CD4-positive, alpha-beta T cell treated with Interleukin-4 for 4 hours (primary cell): ENCODE data around the gene DUSP16.
"Not testable (repeated sequence)": the region's sequence is repeated elsewhere in the genome, so short reads cannot be mapped to it uniquely, and the experiment has no call there.

Experiments used
- DNase-seq: peaks from one replicate; pipeline ENCODE4 v3.0.0-alpha.2; 2020

DUSP16 gene

GRCh38 chr12:12543959-12544358, 18.7 kb downstream of the DUSP16 start:
- DNase-seq = no peak

GRCh38 chr12:12542964-12543363, 19.7 kb downstream of the DUSP16 start:
- no peak for DNase-seq

- DNase-seq = no peak
These were observed 20.4 kb downstream of the DUSP16 start for GRCh38 chr12:12542286-12542685.

DNA sequence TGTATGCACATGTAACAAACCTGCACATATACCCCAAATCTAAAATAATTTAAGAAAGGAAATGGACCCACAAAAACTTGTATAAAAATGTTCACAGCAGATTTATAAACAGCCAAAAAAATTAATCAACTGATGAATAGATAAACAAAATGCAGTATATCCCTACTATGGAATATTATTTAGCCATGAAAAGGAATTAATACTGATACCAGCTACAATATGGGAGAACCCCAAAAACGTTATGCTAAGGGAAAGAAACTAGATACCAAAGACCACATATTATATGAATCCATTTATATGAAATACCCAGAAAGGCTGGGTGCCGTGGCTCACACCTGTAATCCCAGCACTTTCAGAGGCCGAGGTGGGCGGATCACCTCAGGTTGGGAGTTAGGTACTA, 20.9 kb downstream of the DUSP16 start:
- no peak for DNase-seq

DNA sequence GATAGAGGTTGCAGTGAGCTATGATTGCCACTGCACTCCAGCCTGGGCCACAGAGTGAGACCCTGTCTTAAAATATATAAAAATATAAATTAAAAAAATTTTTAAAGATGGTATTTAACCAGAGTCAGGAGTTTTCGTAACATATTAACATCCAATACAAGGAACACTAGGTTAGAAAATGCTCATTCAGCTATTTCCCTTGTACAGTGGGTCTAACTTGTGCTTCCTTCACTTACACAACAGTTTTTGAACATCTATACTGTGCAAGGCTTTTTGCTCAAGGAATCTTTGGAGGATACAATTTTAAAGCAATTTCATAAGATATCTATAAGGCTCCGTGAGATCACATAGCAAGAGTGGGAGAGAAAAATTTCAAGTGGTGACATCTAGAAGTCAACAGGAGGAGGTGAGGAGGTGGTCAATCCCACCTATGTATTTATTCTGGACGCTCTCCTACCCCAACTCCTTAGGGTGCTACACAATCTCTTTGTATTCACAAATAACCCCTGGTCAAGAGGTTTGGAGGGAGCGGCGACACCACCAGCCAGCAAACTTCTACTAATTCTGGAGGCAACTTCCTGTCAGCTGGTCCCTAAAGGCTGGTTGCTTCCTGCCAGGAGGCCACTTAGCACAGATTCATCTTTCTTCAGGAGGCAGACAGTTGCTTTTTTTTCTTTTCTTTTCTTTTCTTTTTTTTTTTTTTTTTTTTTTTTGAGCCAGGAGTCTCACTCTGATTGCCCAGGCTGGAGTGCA, 22.2 kb downstream of the DUSP16 start:
- DNase-seq = no peak

DNA sequence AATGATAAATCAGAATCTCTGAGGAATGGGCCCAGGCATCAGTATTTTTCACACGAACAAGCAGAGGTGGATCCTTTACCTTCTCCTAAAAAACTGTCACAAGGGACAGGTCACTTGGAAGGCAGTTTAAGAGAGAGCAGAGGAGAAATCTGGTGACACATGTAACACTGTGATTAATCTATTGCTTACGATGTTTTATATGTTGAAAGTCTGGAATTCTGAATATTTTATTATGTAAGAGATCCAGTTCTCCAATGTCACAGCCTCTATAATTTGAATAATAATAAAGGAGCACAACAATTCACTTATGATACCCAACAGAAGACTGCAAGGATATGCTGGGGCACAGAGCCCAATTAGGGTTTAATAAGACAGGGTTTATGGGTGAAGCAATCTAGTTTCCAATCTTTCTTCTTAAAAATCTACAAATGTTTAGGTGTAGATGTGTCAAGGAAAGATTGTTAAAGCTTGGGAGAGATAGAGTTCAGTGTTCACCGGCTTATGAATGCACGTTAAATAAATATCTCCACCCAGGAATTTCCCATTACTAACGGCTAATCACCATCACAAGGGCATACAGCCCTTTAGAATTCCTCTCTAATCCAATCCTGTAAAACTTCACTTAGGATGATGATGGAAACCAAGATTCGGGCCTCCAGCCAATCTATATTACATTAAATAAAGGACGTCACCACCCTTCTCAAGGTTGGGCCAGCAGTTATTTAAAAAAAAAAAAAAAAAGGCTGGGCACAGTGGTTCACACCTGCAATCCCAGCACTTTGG, 23.4 kb downstream of the DUSP16 start:
- no peak for DNase-seq

DNA sequence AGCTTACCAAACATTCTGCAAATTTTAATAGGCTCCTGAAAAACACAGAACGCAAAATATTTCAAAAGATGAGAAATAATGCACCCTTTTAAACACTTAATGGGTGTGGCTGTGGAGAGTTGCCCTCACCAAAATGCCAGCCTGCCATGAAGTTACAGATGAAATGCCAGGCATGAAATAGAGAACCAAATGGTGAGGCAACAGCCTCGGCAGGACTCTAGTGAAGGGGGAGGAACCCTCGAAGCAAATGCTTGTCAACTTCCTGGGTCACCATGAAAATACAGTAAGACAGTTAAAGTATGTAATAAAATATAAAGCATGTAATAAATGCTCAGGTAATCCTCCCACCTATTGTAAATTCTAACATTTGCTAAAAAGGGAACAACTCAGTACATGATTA, 24.1 kb downstream of the DUSP16 start:
- DNase-seq = no peak

DNA sequence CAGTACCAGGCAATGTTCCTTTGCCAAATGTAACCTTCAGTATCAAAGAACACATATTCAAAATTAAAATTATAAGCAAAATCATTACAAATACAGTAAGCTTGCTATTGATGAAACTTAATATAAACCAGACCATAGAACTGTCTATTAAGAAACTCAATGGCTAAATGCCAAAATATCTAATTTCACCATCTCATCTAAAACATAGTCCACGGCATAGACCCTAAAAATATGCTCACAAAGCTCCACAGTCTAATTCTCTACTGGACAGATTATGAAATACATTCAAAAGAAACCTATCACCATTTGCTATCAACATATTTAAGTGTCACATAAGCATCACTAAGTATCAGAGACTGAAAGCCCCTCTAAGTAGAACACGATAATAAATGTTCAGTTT, 25.2 kb downstream of the DUSP16 start:
- no peak for DNase-seq

GRCh38 chr12:12534975-12535374, 27.7 kb downstream of the DUSP16 start:
- DNase-seq = no peak

DNA sequence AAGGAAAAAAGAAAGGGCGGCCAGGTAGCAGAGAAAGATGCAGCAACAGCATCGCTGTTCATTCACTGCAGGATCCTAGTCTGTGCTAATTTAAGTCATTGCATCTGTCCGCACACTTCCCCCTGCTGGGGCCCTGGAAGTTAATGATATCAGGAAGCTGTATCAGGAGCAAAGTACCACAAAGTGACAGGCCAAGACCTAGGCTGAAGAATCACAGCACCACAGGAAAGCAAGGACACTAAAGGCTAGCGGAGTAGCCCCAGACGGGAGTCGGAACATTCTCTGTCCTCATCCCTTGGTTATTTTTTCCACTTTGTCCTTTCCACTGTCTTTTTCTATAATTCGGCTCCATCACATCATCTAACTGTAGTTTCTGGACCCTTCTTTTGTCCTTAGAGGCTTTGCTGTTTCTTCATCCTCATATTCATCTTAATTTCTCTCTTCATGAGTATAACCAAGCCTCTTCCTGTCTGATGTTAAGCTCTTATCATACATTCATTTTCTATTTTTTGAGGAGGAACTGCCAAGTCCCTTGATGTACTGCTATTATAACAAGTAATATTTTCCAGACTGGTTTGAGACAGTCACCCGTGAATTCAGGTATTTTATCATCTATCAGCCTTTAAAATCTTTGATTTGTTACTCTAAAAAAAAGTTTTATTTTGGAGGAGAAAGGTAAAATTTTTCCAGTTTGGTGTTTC, 28.3 kb downstream of the DUSP16 start:
- no peak for DNase-seq

- DNase-seq = no peak
These were observed 29.3 kb downstream of the DUSP16 start for GRCh38 chr12:12533238-12533829.

- no peak for DNase-seq
These were observed 31.5 kb downstream of the DUSP16 start for GRCh38 chr12:12531194-12531593.

GRCh38 chr12:12529783-12530421, 32.8 kb downstream of the DUSP16 start:
- DNase-seq = no peak

GRCh38 chr12:12528361-12529270, 34.0 kb downstream of the DUSP16 start:
- no peak for DNase-seq

GRCh38 chr12:12527820-12528296, 34.8 kb downstream of the DUSP16 start:
- DNase-seq = no peak

GRCh38 chr12:12524128-12524527, 38.5 kb downstream of the DUSP16 start:
- no peak for DNase-seq

- no peak for DNase-seq
These were observed 39.4 kb downstream of the DUSP16 start for GRCh38 chr12:12523229-12523628.

DNA sequence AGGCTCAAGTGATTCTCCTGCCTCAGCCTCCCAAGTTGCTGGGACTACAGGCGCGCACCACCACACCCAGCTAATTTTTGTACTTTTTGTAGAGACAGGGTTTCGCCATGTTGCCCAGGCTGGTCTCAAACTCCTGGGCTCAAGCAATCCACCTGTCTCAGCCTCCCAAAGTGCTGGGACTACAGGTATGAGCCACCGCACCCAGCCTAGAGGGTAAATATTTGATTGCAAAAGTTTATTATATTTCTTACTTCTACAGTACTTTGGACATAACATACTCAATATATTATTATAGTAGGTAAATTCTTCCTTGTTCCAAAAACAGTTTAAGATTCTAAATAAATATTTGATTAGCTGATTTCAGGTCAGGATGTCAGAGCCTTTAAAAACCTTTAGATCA, 40.0 kb downstream of the DUSP16 start:
- DNase-seq = not testable (repeated sequence)

DNA sequence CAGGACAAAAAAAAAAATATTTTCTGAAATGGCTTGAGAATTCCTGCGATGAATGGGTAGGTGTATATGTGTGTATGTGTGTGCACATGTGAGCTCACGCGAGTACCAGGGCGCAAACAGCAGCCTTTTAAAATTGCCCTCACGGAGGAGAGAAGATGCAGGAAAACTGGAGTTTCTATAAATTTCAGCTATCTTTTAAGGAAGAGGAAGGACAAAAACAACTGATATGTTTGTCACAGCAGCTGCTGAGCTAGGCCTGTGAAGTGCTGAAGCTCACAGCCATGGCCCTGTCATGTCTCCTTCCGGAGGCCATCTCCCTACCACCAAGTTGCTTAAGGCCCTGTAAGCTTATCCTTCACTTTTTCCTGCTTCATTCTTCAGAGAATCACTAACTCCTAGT, 40.8 kb downstream of the DUSP16 start:
- no peak for DNase-seq

GRCh38 chr12:12521044-12521485, 41.6 kb downstream of the DUSP16 start:
- no peak for DNase-seq

GRCh38 chr12:12520273-12520672, 42.4 kb downstream of the DUSP16 start:
- DNase-seq = no peak
